Calu3 (cell line): ENCODE data around the gene MALRD1. TPM values are rescaled to one million over a fixed set of nuclear protein-coding genes. Genes with fewer than 3 reads are reported as not detected.

Experiments used
- BruUV-seq: library from RNA; stranded (reverse); fragments of 400-500 nt; replicated peaks from 2 replicates; lab custom pipeline; 2021; lab: Mats Ljungman, UMichigan
- CTCF ChIA-PET: fragments of 300-600 bp; sonication (Branson Sonifier 250); formaldehyde crosslinking; loops from one replicate; lab custom pipeline; 2022; ENCODE audit warnings: antibody characterized with exemption; lab: Charles Lee
- DNase-seq: peaks from one replicate; pipeline ENCODE4 v3.0.0; 2022
- H3K27ac Mint-ChIP-seq: one replicate; pipeline ENCODE4 v1.8.0; 2022; ENCODE audit warnings: mixed read lengths; ENCODE audit not compliant: unreplicated experiment
- H3K27me3 Mint-ChIP-seq: one replicate; pipeline ENCODE4 v1.8.0; 2022; ENCODE audit warnings: mixed read lengths; ENCODE audit not compliant: unreplicated experiment
- H3K36me3 Mint-ChIP-seq: one replicate; pipeline ENCODE4 v1.8.0; 2022; ENCODE audit warnings: mild to moderate bottlenecking, moderate library complexity, mixed read lengths; ENCODE audit not compliant: insufficient read depth, unreplicated experiment
- H3K4me1 Mint-ChIP-seq: one replicate; pipeline ENCODE4 v1.8.0; 2022; ENCODE audit warnings: mild to moderate bottlenecking, low read depth, mixed read lengths; ENCODE audit not compliant: unreplicated experiment
- H3K4me3 Mint-ChIP-seq: one replicate; pipeline ENCODE4 v1.8.0; 2022; ENCODE audit warnings: mild to moderate bottlenecking, low read depth, moderate library complexity, mixed read lengths; ENCODE audit not compliant: unreplicated experiment
- H3K9me3 Mint-ChIP-seq: one replicate; pipeline ENCODE4 v1.8.0; 2022; ENCODE audit warnings: low read depth, mixed read lengths; ENCODE audit not compliant: unreplicated experiment
- intact Hi-C: fragments of 100-400 bp; cut with micrococcal nuclease; formaldehyde crosslinking; loops from one replicate; pipeline ENCODE4 v1.10.0; 2022; ENCODE audit not compliant: unreplicated experiment
- total RNA-seq: library from RNA; stranded (reverse); gene quantifications from 2 replicates; pipeline ENCODE4 v1.2.3, GENCODE V29; 2022
- TF ChIP-seq, protein P1 (sequence below): fragments of 200-600 bp; IDR thresholded peaks from one replicate; pipeline ENCODE4 v1.8.0; 2022; ENCODE audit warnings: antibody characterized with exemption; ENCODE audit not compliant: unreplicated experiment

Gene MALRD1
- total RNA-seq, 1 experiment from 2014 or later: not detected

DNA sequence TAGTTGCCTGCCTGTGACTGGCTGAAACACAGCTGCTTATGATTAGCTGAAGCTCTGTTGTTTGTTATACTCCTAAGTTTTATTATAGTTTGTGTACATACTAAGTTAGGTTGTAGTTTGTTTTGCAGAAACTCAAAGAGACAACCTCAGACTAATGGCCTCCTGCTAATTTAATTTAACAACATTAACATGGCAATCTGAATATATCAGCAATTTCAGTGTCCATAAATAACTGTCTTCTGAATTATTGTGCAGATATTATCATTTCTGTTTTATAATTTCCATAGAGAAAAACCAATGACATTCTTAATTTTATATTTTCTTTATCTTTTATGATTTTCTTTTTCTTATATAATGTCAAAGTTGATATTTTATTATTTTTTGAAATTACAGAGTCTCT is 469.5 kb downstream of the MALRD1 start:
- Mint-ChIP-seq H3K4me1 (no peaks in the 10 kb centered on the region), H3K4me3 (no peak overlapping the region), H3K27ac (no peak overlapping the region), H3K9me3 (peaks cover 3% of the 10 kb centered on the region), H3K27me3 (no peaks in the 10 kb centered on the region), H3K36me3 (no peaks in the 10 kb centered on the region)
- CTCF ChIA-PET: no interaction called here
- BruUV-seq: no TSS peak
- intact Hi-C loops: no loop called here
- TF ChIP-seq, protein P1, sequence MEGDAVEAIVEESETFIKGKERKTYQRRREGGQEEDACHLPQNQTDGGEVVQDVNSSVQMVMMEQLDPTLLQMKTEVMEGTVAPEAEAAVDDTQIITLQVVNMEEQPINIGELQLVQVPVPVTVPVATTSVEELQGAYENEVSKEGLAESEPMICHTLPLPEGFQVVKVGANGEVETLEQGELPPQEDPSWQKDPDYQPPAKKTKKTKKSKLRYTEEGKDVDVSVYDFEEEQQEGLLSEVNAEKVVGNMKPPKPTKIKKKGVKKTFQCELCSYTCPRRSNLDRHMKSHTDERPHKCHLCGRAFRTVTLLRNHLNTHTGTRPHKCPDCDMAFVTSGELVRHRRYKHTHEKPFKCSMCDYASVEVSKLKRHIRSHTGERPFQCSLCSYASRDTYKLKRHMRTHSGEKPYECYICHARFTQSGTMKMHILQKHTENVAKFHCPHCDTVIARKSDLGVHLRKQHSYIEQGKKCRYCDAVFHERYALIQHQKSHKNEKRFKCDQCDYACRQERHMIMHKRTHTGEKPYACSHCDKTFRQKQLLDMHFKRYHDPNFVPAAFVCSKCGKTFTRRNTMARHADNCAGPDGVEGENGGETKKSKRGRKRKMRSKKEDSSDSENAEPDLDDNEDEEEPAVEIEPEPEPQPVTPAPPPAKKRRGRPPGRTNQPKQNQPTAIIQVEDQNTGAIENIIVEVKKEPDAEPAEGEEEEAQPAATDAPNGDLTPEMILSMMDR: no peak
- DNase-seq: no peak

DNA sequence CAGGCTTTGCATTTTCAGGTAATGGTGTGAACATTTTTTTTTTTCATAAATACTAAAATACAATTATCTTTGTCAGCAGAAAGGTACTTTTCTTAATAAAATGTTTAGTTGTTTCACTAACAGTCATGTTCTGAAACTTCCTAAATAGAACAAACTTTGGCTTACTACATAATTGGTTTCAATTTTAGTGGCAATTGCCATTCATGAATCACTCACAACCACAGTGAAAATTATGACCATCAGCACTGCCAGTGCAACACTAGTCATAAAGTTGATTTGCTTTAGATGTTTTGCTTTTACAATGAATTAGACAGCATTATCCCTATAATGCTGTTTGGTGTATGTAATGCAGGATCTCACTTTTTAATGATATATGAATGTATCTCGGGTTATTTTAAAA is 470.0 kb downstream of the MALRD1 start:
- H3K27me3 Mint-ChIP-seq: no peaks in the 10 kb centered on the region
- intact Hi-C loops: no loop called here
- TF ChIP-seq, protein P1: no peak
- H3K4me3 Mint-ChIP-seq: no peak overlapping the region
- no peak overlapping the region for H3K27ac Mint-ChIP-seq
- CTCF ChIA-PET: no interaction called here
- H3K36me3 Mint-ChIP-seq: no peaks in the 10 kb centered on the region
- DNase-seq: no peak
- no peaks in the 10 kb centered on the region for H3K4me1 Mint-ChIP-seq
- BruUV-seq: no TSS peak
- peaks cover 3% of the 10 kb centered on the region for H3K9me3 Mint-ChIP-seq

DNA sequence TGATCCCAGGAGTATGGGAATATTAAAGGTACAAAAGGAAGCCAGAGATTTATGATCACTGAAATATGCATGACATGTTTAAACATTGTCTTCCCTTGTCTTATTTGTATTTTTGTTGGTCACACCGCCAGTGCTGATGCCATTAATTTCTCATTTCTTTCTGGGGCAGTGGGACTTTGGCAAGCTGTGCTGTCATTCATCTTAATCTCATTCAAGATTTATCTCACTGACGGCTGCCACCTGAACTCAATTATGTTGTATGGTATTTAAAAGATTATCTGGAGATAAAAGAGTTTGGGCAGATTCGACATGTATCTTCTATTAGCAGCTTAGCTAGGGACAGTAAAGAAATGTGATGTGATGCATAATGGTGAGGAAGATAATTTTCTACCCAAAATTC is 482.7 kb downstream of the MALRD1 start:
- CTCF ChIA-PET: no interaction called here
- no peak overlapping the region for H3K4me3 Mint-ChIP-seq
- no peak for DNase-seq
- no peaks in the 10 kb centered on the region for H3K9me3 Mint-ChIP-seq
- intact Hi-C loops: no loop called here
- BruUV-seq: no TSS peak
- TF ChIP-seq, protein P1: no peak
- H3K27ac Mint-ChIP-seq: no peak overlapping the region
- H3K27me3 Mint-ChIP-seq: no peaks in the 10 kb centered on the region
- no peaks in the 10 kb centered on the region for H3K4me1 Mint-ChIP-seq
- no peaks in the 10 kb centered on the region for H3K36me3 Mint-ChIP-seq

DNA sequence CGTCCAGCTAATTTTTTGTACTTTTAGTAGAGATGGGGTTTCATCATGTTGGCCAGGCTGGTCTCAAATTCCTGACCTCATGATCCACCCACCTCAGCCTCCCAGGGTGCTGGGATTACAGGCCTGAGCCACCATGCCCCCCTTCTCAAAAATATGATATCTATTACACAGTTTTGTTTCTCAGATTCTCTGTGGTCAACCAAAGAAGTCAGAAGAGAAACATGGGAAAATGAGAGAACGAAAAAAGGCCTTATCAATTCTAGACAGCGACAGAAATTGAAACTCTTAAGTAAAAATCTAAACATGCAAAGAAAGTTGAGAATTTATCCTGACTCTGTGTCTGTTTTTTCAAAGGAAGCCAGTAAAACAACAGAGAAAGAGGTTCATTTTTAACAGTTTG is 483.8 kb downstream of the MALRD1 start:
- Mint-ChIP-seq H3K27me3 (no peaks in the 10 kb centered on the region), H3K4me3 (no peak overlapping the region), H3K4me1 (no peaks in the 10 kb centered on the region), H3K9me3 (peaks cover 2% of the 10 kb centered on the region), H3K27ac (no peak overlapping the region), H3K36me3 (no peaks in the 10 kb centered on the region)
- BruUV-seq: no TSS peak
- TF ChIP-seq, protein P1: no peak
- intact Hi-C loops: no loop called here
- no peak for DNase-seq
- CTCF ChIA-PET: no interaction called here
